Measurements from ENCODE around the gene SRI. TPM values are rescaled to one million over a fixed set of nuclear protein-coding genes. Genes with fewer than 3 reads are reported as not detected.
"Not testable (repeated sequence)": the region's sequence is repeated elsewhere in the genome, so short reads cannot be mapped to it uniquely, and the experiment has no call there.

SRI gene
- total RNA-seq, 3 donors from 2014 or later, result 369 to 809 (median 670) TPM

- intact Hi-C loops (cut with DNase I, micrococcal nuclease), result no loop called here
- DNase-seq (no peak), ATAC-seq (no peak)
- Histone ChIP-seq H3K9me3 (no peaks in the 10 kb centered on the region), H3K4me1 (ENCODE audit: low read depth) (no peaks in the 10 kb centered on the region), H3K36me3 (ENCODE audit: low read depth) (no peaks in the 10 kb centered on the region), H3K4me3 (no peak overlapping the region)
- no peak for TF ChIP-seq CTCF (IDR thresholded peaks at IDR 0.05)
Observed at GRCh38 chr7:88262562-88262961, 42.7 kb upstream of the SRI start.

GRCh38 chr7:88260719-88261118 is 40.9 kb upstream of the SRI start:
- intact Hi-C loops (cut with DNase I, micrococcal nuclease), result no loop called here
- H3K9me3 ChIP-seq, result no peaks in the 10 kb centered on the region
- DNase-seq (no peak), ATAC-seq (no peak)
- H3K36me3 ChIP-seq (ENCODE audit: low read depth), result no peaks in the 10 kb centered on the region
- H3K4me3 ChIP-seq, result no peak overlapping the region
- TF ChIP-seq CTCF (IDR thresholded peaks at IDR 0.05), result no peak
- no peaks in the 10 kb centered on the region for H3K4me1 ChIP-seq (ENCODE audit: low read depth)

GRCh38 chr7:88259656-88260380 is 40.0 kb upstream of the SRI start:
- TF ChIP-seq CTCF (IDR thresholded peaks at IDR 0.05), result no peak
- intact Hi-C loops (cut with DNase I, micrococcal nuclease), result no loop called here
- DNase-seq (no peak), ATAC-seq (no peak)
- H3K9me3 ChIP-seq, result peaks cover 2% of the 10 kb centered on the region
- no peaks in the 10 kb centered on the region for H3K36me3 ChIP-seq (ENCODE audit: low read depth)
- H3K4me1 ChIP-seq (ENCODE audit: low read depth), result no peaks in the 10 kb centered on the region
- no peak overlapping the region for H3K4me3 ChIP-seq

GRCh38 chr7:88258296-88258695 is 38.5 kb upstream of the SRI start:
- intact Hi-C loops (cut with DNase I, micrococcal nuclease); DNase-seq; H3K36me3 ChIP-seq (ENCODE audit: low read depth); H3K4me1 ChIP-seq (ENCODE audit: low read depth); ATAC-seq; H3K4me3 ChIP-seq: not testable (repeated sequence)
- peaks cover 17% of the 10 kb centered on the region for H3K9me3 ChIP-seq

GRCh38 chr7:88256906-88257305 is 37.1 kb upstream of the SRI start:
- TF ChIP-seq CTCF (IDR thresholded peaks at IDR 0.05), result no peak
- H3K9me3 ChIP-seq, result peaks cover 29% of the 10 kb centered on the region
- no peaks in the 10 kb centered on the region for H3K4me1 ChIP-seq (ENCODE audit: low read depth)
- no peak for ATAC-seq
- no peak overlapping the region for H3K4me3 ChIP-seq
- no peaks in the 10 kb centered on the region for H3K36me3 ChIP-seq (ENCODE audit: low read depth)
- no peak for DNase-seq
- intact Hi-C loops (cut with DNase I, micrococcal nuclease), result no loop called here

- no peaks in the 10 kb centered on the region for H3K36me3 ChIP-seq (ENCODE audit: low read depth)
- H3K4me3 ChIP-seq, result no peak overlapping the region
- H3K4me1 ChIP-seq (ENCODE audit: low read depth), result no peaks in the 10 kb centered on the region
- peaks cover 29% of the 10 kb centered on the region for H3K9me3 ChIP-seq
- intact Hi-C loops (cut with DNase I, micrococcal nuclease), result no loop called here
- DNase-seq (no peak), ATAC-seq (no peak)
- TF ChIP-seq CTCF (IDR thresholded peaks at IDR 0.05), result no peak
Observed at GRCh38 chr7:88254721-88255424, 35.0 kb upstream of the SRI start.
